GM18498 (cell line): Measurements from ENCODE around the gene PHF12.

ENCODE experiments used
- ATAC-seq: cut with Tn5 transposase; IDR thresholded peaks from one replicate; pipeline ENCODE4 v1.9.1; 2021; ENCODE audit warnings: mild to moderate bottlenecking, moderate library complexity; ENCODE audit not compliant: unreplicated experiment

PHF12 gene

GRCh38 chr17:28975646-28976045 lies 24.3 kb upstream of the PHF12 start:
- no peak for ATAC-seq

DNA sequence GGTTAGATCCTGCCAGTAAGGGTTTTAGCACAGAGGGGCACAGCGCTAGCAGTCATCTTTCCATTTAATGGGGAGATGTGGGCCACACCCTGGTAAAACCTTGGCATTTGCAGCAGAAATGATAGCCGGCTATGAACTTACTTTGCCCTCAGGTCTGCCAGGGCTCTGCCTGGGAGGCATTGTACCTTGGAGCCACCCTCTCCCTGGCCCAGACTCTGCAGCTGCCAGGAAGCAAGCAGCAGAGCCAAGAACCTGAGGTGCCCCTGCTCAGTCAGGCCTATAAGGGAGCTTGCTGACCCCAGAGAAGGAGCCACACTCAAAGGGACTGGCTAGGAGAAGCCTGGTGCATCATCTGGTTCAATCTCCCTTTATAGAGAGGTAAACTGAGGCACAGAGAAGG lies 23.7 kb upstream of the PHF12 start:
- ATAC-seq: no peak

GRCh38 chr17:28974451-28974850 lies 23.1 kb upstream of the PHF12 start:
- ATAC-seq: no peak

DNA sequence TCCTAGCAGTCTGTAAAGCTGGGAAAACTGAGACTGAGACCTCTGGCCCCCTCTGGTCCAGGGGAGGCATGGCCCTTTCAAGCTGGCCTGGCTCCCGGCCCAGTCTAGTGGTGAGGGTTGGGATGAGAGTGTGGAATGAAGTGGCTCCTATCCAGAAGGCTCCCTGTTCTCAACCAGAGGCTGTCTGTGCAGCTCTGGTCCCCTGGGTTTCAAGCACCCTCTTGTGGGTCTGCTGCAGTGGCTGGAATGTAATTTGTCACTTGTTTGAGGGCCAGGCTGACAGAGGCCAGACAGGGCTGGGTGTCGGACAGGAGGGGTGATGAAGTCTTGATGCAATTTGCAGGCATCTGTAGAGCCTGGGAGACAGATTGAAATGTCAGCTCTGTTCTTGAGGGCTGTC lies 22.1 kb upstream of the PHF12 start:
- ATAC-seq: no peak

GRCh38 chr17:28972437-28972836 lies 21.1 kb upstream of the PHF12 start:
- ATAC-seq: no peak

- no peak for ATAC-seq
Observed at GRCh38 chr17:28970879-28971278, 19.6 kb upstream of the PHF12 start.

DNA sequence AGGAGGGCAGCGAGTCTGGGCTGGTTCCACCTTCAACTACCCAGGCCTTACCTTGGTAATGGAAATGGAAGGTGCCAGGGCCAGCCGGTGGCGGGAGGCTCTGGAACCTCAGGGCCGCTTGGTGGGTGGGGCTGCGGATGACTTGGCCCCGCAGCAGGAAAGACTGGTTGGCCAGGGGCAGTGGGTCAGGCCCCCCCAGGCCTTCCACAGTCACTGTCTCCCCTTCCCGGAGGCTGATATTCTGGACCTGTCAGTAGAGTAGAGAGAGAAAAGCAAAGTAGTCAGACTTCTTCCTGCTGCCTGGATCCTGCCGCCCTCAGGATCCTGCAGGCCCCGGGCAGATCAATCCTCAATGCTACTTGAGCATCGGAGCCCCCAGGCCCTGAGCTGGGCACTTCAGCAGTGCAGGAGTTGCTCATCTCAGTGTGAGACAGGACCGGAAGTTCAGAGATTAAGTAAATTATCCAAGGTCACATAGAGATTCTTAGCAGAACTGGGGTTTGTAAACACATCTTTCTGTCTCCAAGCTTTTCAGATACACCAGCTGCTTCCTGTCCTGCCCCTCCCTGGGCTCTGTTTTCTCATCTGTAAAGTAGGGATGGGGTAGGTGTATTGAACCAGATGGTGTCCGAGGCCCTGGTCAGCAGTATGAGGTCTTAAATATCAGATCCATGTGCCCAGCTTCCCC lies 18.5 kb upstream of the PHF12 start:
- no peak for ATAC-seq

- no peak for ATAC-seq
Observed at GRCh38 chr17:28968914-28969295, 17.6 kb upstream of the PHF12 start.

DNA sequence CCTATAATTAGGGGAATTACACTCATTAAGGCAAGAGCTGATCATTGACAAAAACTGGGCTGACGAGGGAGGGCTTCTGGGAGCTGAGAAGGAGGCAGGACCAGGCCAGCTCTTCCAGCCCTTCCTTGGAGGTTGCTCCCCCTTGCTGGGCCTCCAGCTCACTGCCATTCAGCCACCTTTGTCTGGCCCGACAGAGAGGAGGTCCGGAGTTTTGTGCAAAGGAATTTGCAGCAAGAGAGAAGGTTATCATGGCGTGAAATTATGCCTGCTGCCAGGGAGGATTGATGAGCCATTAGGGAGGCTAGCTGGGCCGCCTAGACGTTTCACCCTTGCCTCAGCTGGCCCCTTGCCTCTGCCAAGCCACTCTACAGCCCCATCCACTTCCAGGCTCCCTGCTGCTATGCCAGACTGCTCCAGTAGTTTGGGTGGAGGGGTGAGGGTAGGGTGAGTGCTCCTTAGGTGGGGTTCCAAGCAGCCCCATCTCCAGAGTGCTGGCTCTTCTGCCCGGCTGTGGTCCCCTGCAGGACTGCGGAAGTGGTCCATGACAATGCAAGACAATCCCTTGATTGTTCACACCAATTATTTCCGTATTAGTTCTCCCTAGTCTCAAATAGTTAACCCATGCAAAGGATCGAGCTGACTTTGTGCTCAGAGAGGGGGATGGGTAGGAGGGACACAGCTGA lies 17.1 kb upstream of the PHF12 start:
- ATAC-seq: no peak

GRCh38 chr17:28967221-28968135 lies 16.2 kb upstream of the PHF12 start:
- ATAC-seq: no peak

DNA sequence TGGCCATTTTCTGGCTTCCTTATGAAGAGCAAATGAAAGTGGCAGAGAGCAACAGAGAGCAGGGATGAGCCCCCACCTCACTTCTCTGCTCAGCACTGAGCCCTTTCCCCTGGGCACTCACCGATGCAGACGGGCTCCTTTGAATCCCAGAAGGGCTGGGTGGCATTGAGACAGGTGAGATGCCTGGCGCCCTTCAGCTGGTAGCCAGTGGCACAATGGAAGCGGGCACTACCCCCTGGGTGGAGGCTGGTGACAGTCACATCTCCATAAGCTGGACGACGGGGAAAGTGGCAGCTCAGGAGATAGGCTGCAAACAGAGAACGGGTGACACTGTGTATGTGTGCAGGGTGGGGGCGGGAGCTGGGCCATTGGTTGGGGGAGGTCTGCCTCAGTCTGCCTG lies 12.5 kb upstream of the PHF12 start:
- ATAC-seq: no peak

GRCh38 chr17:28963055-28963611 lies 11.8 kb upstream of the PHF12 start:
- ATAC-seq: no peak

DNA sequence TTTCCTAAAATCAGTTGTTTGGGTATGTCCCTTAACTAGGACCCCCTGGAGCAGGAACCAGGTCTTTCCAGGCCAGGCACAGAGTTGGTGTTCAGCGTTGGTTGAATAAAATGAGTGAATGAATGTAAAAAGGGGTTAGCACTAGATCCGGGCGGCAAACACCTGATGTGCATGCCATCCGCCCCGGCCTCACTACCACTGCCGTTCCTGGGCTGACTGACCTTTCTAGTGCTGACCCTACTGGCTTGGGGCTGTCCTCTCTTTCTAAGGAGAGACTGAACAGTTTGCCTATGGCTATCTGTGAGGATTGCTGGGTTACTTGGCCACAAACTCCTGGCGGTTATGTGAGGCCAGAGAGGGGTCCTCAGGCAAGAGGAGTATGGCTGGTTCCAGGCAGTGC lies 10.1 kb upstream of the PHF12 start:
- ATAC-seq: no peak

DNA sequence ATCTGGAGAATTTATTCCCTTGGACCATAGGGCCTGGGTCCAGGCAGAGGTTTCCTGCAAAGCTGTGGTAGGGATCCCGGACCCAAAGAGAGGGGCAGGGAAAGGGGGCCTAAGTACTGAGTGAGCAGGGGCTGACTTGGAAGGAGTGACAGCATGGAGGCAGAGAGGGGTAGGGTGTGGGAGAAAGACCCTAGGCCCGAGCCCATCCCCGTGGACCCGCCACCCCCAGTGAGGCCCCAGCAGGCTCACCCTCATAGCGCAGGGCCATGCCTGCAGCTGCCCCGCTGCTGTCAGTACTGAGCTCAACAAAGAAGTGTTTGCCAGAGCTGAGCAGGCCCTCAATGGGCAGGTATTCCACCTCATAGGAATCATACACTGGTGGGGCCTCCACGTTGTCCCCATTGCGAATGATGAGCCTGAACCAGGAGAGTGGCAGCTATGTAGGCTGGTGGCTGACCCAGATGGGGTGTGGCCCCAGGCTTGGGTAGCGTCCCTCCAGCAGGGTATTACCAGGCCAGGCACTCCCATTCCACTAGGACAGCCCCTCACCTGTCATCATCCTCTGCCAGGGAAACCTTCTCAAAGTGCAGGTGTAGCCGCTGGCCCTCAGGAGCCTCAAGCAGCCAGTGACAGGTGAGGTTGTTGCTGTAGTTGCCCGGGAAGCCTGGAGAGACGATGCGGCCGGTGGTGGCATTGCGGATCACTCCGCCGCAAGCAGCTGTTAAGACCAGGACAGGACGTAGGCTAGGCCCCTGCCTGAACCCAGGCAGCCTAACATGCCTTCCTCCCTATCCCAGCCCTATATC lies 9.1 kb upstream of the PHF12 start:
- ATAC-seq: no peak

GRCh38 chr17:28959471-28959871 lies 8.2 kb upstream of the PHF12 start:
- ATAC-seq: no peak

DNA sequence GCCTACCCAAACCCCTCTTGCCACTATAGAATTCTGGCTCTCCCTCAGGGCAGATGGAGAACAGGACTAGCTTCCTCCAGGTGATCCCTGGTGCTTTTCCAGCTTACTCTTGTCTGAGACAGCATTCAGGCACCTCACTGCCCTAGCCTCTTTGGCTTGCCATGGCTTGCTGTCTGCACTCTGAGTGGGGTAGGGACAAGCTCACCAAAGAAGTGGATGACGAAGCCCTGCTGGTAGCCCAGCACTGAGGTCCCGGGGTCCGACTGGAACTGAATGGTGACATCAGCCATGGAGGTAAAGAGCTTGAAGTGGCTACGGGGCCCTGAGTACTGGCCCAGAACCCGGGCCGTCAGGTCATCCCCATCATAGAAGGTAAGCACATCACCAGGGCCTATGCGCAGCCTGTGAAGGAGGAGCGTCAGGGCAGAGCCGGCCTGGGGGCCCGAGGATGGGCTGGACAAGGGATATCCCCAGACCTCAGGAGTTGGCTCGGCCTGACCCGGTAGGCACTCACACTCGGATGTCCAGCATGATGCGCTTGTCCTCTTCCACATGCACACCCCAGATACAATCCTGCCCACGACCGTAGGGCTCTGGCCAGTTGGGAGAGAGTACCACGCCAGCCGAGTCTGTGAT lies 7.6 kb upstream of the PHF12 start:
- ATAC-seq: no peak

- no peak for ATAC-seq
Observed at GRCh38 chr17:28957992-28958355, 6.7 kb upstream of the PHF12 start.

- no peak for ATAC-seq
Observed at GRCh38 chr17:28957277-28957991, 6.1 kb upstream of the PHF12 start.

DNA sequence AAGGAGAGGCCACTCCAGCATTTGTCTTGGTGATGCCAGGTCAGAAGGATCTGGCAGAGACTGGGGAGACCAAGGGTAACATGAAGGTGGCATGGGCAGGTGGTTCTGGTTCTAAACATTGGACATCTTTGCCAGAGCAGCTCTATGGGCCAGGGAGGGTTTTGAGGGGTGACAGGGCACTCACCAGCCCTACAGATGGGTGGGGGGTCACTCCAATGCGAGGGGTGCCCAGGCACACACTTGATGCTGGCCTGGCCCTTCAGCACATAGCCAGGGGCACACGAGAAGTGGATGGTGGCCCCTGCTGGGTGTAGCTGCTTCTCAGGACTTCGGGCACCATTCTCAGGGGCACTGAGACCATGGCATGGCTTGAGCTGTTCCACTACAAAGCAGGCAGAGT lies 5.5 kb upstream of the PHF12 start:
- no peak for ATAC-seq

DNA sequence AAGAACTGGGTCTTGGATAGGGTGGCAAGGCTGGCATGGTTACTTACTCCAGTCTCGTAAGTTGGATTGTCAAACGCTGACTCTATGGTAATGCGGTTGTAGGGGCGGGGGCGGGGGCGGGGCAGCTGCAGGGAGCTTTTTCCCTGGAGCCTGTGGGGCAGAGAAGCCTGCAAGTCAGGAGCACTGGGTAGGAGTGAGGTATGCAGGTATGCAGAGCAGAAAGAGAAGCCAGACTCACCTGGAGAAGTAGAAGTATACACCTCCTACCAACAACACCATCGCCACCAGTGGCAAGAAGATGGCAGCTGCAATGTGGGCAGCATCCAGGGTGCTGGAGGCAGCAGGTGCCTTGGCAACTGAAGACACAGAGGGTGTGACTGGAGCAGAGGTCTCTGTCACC lies 4.8 kb upstream of the PHF12 start:
- no peak for ATAC-seq
